AG09319 (cell line): ENCODE measurements around the gene SYK.
"Not testable (repeated sequence)": the region's sequence is repeated elsewhere in the genome, so short reads cannot be mapped to it uniquely, and the experiment has no call there.

Experiments used
- DNase-seq: peaks from one replicate; pipeline ENCODE4 v3.0.0-alpha.2; 2010; ENCODE audit warnings: low read depth; ENCODE audit errors: extremely low read depth
- TF ChIP-seq, protein P1 (sequence below): IDR thresholded peaks from 2 replicates; pipeline ENCODE4 v1.5.1; 2011; ENCODE audit warnings: low read depth, mild to moderate bottlenecking, inconsistent platforms, low read length, moderate library complexity

SYK gene

DNA sequence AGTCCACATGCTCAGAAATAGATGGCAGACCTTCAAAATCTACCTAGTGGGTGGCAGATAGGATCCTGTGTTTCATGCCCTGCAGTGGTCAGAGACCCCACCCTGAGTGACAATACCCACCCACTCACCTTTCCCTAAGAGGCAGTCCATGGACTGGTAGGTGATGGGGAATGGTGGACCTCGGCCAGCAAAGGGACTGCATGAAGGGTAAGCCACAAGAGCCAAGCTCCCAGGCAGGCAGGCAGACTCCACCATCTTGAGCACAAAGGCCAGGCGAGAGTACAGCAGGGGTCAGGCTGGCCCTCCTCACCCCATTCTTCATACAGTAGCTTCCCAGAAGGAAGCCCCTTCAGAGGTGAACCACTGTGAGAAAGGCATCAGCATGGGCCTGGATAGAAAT lies 78.4 kb downstream of the SYK start:
- TF ChIP-seq, protein P1, sequence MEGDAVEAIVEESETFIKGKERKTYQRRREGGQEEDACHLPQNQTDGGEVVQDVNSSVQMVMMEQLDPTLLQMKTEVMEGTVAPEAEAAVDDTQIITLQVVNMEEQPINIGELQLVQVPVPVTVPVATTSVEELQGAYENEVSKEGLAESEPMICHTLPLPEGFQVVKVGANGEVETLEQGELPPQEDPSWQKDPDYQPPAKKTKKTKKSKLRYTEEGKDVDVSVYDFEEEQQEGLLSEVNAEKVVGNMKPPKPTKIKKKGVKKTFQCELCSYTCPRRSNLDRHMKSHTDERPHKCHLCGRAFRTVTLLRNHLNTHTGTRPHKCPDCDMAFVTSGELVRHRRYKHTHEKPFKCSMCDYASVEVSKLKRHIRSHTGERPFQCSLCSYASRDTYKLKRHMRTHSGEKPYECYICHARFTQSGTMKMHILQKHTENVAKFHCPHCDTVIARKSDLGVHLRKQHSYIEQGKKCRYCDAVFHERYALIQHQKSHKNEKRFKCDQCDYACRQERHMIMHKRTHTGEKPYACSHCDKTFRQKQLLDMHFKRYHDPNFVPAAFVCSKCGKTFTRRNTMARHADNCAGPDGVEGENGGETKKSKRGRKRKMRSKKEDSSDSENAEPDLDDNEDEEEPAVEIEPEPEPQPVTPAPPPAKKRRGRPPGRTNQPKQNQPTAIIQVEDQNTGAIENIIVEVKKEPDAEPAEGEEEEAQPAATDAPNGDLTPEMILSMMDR, result no peak
- no peak for DNase-seq

DNA sequence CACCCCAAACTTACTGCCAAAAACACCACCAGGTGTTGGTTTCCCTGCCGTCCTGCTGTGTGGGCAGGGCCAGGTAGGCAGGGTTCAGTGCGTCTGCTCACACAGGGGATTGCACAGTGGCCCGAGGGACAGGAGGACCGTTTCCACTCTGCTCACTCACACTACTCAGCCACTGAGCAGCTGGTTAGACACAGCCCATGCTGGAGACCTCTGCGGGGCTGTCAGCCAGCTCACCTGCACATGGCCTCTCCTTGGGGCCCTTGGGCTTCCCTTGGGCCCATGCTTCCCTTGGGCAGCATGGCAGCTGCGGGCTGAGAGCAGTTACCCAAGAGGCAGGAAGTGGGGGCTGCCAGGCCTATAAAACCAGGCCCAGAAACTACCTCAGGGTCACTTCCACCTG lies 79.0 kb downstream of the SYK start:
- no peak for DNase-seq
- TF ChIP-seq, protein P1, result no peak

DNA sequence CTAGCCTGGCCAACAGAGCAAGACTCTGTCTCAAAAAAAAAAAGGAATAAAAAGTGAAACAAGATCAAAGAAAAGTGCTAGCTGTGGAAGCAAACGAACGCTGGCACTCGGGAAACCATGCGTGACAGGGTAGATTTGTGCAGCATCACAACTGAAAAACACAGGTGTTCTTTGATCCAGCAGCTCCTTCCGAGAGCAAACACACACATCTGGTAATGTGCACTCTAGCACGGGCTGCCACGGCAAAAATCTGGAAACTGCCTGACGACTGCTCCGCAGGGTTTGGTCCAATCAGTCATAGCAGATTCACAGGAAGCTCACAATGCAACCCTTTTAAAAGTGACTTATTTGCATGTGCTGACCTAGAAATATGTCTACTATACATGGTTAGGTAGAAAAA lies 80.0 kb downstream of the SYK start:
- TF ChIP-seq, protein P1, result no peak
- DNase-seq, result no peak

DNA sequence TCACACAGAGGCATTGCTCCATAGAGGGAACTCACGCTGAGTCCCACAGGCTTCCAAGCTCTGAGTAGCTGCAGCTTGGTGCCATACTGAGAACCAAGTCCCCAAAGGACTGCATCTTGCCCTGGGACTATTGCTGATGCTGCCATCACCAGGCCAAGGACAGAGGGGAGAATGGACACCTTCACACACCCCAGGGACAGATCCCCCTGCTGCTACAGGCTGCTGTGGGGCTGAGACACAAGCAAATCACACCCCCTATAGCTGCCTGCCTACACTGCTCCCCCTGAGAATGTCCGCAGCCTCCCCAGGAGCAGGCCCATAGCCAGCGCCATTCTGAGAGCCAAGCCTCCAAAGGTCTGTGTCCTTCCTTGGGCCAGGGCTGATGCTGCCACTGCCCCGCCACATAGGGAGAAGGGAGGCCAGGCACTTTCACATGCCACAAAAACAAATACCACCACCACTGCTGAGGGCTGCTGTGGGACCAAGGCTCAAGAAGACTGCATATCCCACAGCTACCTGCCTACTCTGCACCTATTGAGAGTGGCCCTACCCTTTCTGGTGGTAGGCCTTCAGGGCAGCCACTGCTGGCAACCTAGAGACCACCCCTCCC lies 81.5 kb downstream of the SYK start:
- TF ChIP-seq, protein P1, result no peak
- no peak for DNase-seq

DNA sequence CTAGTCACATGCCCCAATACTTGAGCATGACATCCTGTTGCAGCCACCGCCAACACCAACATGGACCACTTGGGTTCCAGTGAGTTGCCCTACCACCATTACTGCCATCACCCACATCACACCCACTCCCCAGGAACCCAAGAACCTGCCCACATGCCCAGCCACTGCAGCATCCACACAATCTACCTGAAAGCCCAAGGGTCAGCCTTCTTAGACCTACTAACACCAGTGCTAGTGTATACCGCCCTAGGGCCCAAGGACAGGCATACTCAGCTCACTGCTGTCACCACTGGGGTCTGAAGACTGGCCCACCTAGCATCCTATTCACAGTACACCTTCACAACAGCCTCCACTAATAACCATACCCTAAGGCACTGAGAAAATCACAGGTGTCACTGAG lies 82.0 kb downstream of the SYK start:
- TF ChIP-seq, protein P1, result no peak
- DNase-seq, result no peak

DNA sequence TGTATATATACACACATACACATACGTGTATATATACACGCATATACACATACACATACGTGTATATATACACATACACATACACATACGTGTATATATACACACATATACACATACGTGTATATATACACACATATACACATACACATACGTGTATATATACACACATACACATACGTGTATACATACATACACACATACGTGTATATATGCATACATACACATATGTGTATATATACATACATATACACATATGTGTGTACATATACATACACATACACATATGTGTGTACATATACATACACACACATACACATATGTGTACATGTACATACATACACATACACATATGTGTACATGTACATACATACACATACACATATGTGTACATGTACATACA lies 82.6 kb downstream of the SYK start:
- no peak for DNase-seq
- TF ChIP-seq, protein P1, result no peak

DNA sequence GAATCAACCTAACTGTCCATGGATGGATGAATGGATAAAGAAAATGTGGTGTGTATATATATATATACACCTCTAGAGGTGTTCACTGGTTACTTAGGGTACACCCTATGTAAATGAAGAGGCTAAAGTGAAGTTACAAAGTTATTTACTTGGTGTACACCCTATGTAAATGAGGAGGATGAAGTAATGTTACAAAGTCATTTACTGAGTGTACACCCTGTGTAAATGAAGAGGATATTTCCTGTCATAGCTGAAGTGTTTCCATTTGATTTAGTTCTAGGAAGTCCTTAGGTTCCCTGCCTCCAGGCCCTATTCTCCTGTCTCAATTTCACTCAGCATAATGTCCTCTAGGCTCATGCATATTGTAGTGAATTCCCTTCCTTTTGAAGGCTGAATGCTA lies 85.2 kb downstream of the SYK start:
- DNase-seq, result not testable (repeated sequence)

DNA sequence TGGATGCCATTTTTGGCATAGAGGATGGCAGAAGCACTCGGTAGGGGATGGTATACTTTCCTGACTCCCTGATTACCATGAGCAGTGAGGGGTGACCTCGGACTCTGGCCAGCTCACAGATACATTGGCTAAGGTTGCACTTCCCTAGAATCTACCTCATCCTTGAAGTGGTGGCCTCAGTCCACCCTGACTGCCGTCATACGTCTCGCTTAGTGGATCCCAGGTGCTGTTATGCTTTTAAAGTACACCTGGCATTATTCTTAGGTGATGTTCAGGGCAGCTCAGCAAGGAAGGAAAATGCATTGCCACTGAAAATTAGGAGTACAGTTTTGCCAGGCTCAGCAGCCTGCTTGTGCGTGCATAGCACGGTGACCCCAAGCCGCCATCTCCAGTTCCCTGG lies 87.3 kb downstream of the SYK start:
- no peak for DNase-seq
- TF ChIP-seq, protein P1, result no peak
